ENCODE measurements around the gene GZMA. TPM values are rescaled to one million over a fixed set of nuclear protein-coding genes. Genes with fewer than 3 reads are reported as not detected.

GZMA gene
- total RNA-seq, 1 donor from 2014 or later, result not detected

GRCh38 chr5:55146543-55147151 lies 44.2 kb downstream of the GZMA start:
- no peaks in the 10 kb centered on the region for H3K9me3 Mint-ChIP-seq (ENCODE audit: unreplicated experiment)
- H3K27me3 Mint-ChIP-seq (ENCODE audit: unreplicated experiment), result peaks cover 47% of the 10 kb centered on the region
- peaks cover 4% of the 10 kb centered on the region for H3K4me1 Mint-ChIP-seq (ENCODE audit: unreplicated experiment)
- H3K4me3 Mint-ChIP-seq (ENCODE audit: unreplicated experiment), result no peak overlapping the region
- H3K27ac Mint-ChIP-seq (ENCODE audit: unreplicated experiment), result no peak overlapping the region
- peak; percentile 90 for DNase-seq (ENCODE audit: extremely low spot score, unreplicated experiment)
- no peaks in the 10 kb centered on the region for H3K36me3 Mint-ChIP-seq (ENCODE audit: unreplicated experiment)
- peak; percentile 98 for TF ChIP-seq CTCF (IDR thresholded peaks at IDR 0.05)

DNA sequence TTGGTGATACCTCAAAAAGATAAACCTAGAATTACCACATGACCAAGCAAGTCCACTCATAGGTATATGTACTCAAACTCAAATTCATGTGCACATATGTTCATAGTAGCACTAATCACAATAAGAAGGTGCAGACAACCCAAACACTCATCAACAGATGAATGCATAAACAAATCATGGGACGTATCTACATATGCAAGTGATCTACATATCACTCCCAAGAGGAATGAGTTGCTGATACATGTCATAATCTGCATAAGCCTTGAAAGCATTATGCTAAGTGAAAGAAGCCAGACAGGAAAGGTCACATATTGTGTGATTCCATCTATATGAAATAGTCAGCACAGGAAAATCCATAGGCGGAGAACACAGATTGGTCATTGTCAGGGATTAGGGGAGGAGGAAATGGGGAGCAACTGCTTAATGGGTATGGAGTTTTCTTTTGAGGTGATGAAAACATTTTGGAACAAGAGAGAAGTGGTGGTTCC lies 46.9 kb downstream of the GZMA start:
- H3K27me3 Mint-ChIP-seq (ENCODE audit: unreplicated experiment), result peaks cover 32% of the 10 kb centered on the region
- no peaks in the 10 kb centered on the region for H3K9me3 Mint-ChIP-seq (ENCODE audit: unreplicated experiment)
- no peak for DNase-seq (ENCODE audit: extremely low spot score, unreplicated experiment)
- no peak overlapping the region for H3K4me3 Mint-ChIP-seq (ENCODE audit: unreplicated experiment)
- no peak for TF ChIP-seq CTCF (IDR thresholded peaks at IDR 0.05)
- peaks cover 4% of the 10 kb centered on the region for H3K4me1 Mint-ChIP-seq (ENCODE audit: unreplicated experiment)
- no peaks in the 10 kb centered on the region for H3K36me3 Mint-ChIP-seq (ENCODE audit: unreplicated experiment)
- no peak overlapping the region for H3K27ac Mint-ChIP-seq (ENCODE audit: unreplicated experiment)

DNA sequence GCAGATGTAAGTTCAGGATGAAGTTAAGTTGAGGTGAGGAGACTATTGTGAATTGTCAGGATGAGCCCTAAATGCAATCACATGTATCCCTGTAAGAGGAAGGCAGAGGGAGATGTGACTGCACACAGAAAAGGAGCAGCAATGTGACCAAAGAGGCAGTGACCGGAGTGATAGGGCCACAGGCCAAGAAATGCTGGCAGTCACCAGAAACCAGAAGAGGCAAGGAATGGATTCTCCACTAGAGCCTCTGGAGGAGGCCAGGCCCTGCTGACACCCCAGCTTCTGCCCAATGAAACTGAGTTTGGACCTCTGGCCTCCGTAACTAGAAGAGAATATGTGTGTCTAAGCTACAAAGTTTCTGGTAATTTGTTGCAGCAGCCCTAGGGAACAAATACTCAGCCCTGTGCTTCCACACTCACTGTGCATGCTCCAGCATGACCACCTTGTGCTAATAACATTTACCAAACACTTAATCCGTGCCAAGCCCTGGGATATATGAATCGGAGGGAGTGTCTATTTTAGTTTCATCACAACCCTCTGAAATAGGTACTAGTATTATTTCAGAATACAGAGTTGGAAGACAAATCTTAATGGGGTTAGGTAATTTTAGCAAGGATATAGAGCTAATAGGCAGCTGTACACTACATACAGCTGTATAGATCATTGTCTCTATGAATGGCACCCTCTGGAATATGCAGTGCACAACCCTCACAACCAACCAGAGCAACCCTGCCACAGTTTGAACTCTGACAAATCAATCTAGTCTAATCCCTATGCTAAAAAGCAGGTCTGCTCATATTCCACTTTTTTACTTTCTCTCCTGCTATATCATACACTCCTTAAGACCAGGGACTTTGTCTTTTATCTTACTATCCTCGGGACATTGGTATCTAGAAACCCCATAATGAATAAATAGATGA lies 49.7 kb downstream of the GZMA start:
- Mint-ChIP-seq H3K27ac (ENCODE audit: unreplicated experiment) (no peak overlapping the region), H3K4me3 (ENCODE audit: unreplicated experiment) (no peak overlapping the region), H3K27me3 (ENCODE audit: unreplicated experiment) (peaks cover 16% of the 10 kb centered on the region), H3K9me3 (ENCODE audit: unreplicated experiment) (no peaks in the 10 kb centered on the region), H3K4me1 (ENCODE audit: unreplicated experiment) (peaks cover 5% of the 10 kb centered on the region), H3K36me3 (ENCODE audit: unreplicated experiment) (no peaks in the 10 kb centered on the region)
- no peak for DNase-seq (ENCODE audit: extremely low spot score, unreplicated experiment)
- no peak for TF ChIP-seq CTCF (IDR thresholded peaks at IDR 0.05)

DNA sequence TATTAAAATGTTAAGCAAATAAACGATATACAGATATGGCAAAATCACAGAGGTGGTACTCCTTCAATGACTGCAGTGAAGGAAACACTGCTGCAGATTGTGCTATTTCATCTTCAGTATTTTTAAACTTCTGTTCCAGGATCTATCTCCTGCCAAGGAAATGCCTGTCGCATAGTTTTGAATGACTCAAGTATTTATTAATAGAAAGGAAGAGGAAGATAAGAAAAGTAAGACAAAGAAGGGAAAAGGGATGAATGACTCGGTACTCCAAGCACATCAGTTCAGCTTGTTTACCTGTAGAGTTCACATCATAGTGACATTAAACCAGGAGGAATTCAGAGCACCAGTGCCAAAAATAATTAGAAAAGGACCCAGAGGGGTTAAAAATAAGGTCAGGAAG lies 52.4 kb downstream of the GZMA start:
- peaks cover 8% of the 10 kb centered on the region for H3K4me1 Mint-ChIP-seq (ENCODE audit: unreplicated experiment)
- H3K27ac Mint-ChIP-seq (ENCODE audit: unreplicated experiment), result no peak overlapping the region
- DNase-seq (ENCODE audit: extremely low spot score, unreplicated experiment), result no peak
- peaks cover 6% of the 10 kb centered on the region for H3K27me3 Mint-ChIP-seq (ENCODE audit: unreplicated experiment)
- no peaks in the 10 kb centered on the region for H3K36me3 Mint-ChIP-seq (ENCODE audit: unreplicated experiment)
- no peak overlapping the region for H3K4me3 Mint-ChIP-seq (ENCODE audit: unreplicated experiment)
- no peaks in the 10 kb centered on the region for H3K9me3 Mint-ChIP-seq (ENCODE audit: unreplicated experiment)
- TF ChIP-seq CTCF (IDR thresholded peaks at IDR 0.05), result no peak

Other genes starting within 250 kb of the GZMA start
- 0.35 and 0.73 TPM in 2 replicates for gene ESM1, start 117.1 kb upstream of the GZMA start, total RNA-seq
- not detected in 2 replicates for gene GZMK, start 78.4 kb upstream of the GZMA start, total RNA-seq
- 139 and 154 TPM in 2 replicates for gene GPX8, start 57.5 kb downstream of the GZMA start, total RNA-seq
- gene CDC20B, start 70.5 kb downstream of the GZMA start, total RNA-seq, result not detected in 2 replicates
- not detected in 2 replicates for gene MCIDAS, start 124.7 kb downstream of the GZMA start, total RNA-seq
- gene CCNO, start 131.0 kb downstream of the GZMA start, total RNA-seq, result 0.34 TPM in 1 of 2 replicates, not detected in the other
- gene DHX29, start 205.0 kb downstream of the GZMA start, total RNA-seq, result 23.1 and 24.5 TPM in 2 replicates
- gene MTREX, start 205.3 kb downstream of the GZMA start, total RNA-seq, result 58.5 and 61.3 TPM in 2 replicates

All from osteocyte (in vitro differentiated cells).